ENCODE results near the gene LTBP1.

LTBP1 gene

DNA sequence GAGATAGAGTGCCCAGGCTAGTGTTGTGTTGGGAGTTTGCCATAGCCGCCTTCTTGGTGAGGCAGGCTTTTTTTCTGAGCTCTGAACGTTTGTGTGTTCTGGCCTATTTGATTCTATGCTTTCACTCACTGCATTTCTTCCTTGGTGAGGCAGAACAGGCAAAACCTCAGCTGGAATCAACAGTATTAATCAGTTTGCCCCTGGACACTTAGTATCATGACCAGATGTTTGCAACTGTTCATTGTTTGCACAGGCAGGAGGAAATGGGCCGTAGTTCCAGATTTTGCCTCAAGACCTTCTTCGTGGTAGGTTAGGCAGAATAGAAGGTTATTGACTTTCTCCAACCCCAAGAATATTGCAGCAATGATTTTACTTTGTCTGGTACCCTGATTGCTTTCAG lies 311.6 kb downstream of the LTBP1 start:
- no peak overlapping the region for H2AK5ac ChIP-seq (ENCODE audit: low read length, severe bottlenecking)
- no peak overlapping the region for H4K91ac ChIP-seq (ENCODE audit: low read length)
- no peak overlapping the region for H2BK5ac ChIP-seq (ENCODE audit: low read depth, low read length, poor library complexity, severe bottlenecking)
- no peaks in the 10 kb centered on the region for H3K9me3 ChIP-seq (ENCODE audit: control insufficient read depth, low read length)
- peaks cover 0 to 33% of the 10 kb centered on the region in 2 experiments for H3K36me3 ChIP-seq (ENCODE audit: control insufficient read depth in 1 of 2, insufficient read depth in 2 of 2, low read depth in 1 of 2, low read length in 2 of 2)
- no peak overlapping the region for H3K4me2 ChIP-seq (ENCODE audit: low read length, poor library complexity, severe bottlenecking)
- H2BK15ac ChIP-seq (ENCODE audit: low read depth, poor library complexity, severe bottlenecking), result no peak overlapping the region
- H3K4me3 ChIP-seq (ENCODE audit: insufficient read depth in 1 of 2, low read depth in 1 of 2, low read length in 2 of 2), result no peak overlapping the region
- no peak overlapping the region for H2BK12ac ChIP-seq (ENCODE audit: low read length in 2 of 2)
- H3K27me3 ChIP-seq (ENCODE audit: control insufficient read depth in 1 of 2, insufficient read depth in 1 of 2, low read length in 2 of 2), result no peaks in the 10 kb centered on the region
- 83% methylated on average over 4 of the region's 4 CpGs for WGBS
- H3K27ac ChIP-seq (ENCODE audit: low read length, poor library complexity, severe bottlenecking), result no peak overlapping the region
- no peak overlapping the region for H3K4ac ChIP-seq (ENCODE audit: low read depth in 1 of 2, low read length in 2 of 2)
- DNase-seq, result no peak
- H3K4me1 ChIP-seq (ENCODE audit: control insufficient read depth, insufficient read depth, low read depth, low read length), result no peaks in the 10 kb centered on the region
- H3K79me1 ChIP-seq (replicated peaks; ENCODE audit: low read length, poor library complexity, severe bottlenecking), result no peaks in the 10 kb centered on the region
- H2BK120ac ChIP-seq (ENCODE audit: low read depth, low read length), result no peak overlapping the region
- no peak overlapping the region for H3K23ac ChIP-seq (ENCODE audit: low read length in 2 of 2)
- no peak overlapping the region for H4K8ac ChIP-seq (ENCODE audit: low read length)
- no peak overlapping the region for H3K14ac ChIP-seq (ENCODE audit: low read length in 2 of 2)
- H3K18ac ChIP-seq (ENCODE audit: low read depth in 1 of 2, low read length in 2 of 2), result no peak overlapping the region
- no peak overlapping the region for H3K9ac ChIP-seq (ENCODE audit: low read length)
- no peak overlapping the region for H2AFZ ChIP-seq (ENCODE audit: low read depth, low read length)

DNA sequence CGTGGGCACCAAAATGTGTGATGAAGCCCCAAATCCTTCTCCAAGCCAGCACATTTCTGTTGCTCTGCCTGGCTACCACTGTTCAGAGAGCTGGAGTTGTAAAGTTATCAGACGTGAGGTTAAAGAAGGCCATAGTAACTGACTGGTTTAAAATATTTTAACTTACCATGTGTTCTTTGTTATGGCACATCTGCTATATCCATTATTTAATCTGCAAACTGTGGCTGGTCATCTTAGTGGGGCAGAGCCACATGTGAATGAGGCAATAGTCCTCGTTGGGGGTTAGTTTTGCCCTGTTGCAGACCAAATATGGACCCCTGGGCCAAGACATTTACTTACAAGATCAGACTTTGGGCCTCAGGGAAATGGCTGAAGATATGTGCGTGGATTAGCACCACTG lies 315.3 kb downstream of the LTBP1 start:
- Histone ChIP-seq H3K36me3 (ENCODE audit: control insufficient read depth in 1 of 2, insufficient read depth in 2 of 2, low read depth in 1 of 2, low read length in 2 of 2) (peaks cover 0 to 43% of the 10 kb centered on the region in 2 experiments), H3K9ac (ENCODE audit: low read length) (no peak overlapping the region), H3K79me1 (replicated peaks; ENCODE audit: low read length, poor library complexity, severe bottlenecking) (no peaks in the 10 kb centered on the region), H2AK5ac (ENCODE audit: low read length, severe bottlenecking) (no peak overlapping the region), H3K4me1 (ENCODE audit: control insufficient read depth, insufficient read depth, low read depth, low read length) (peaks cover 2% of the 10 kb centered on the region), H4K8ac (ENCODE audit: low read length) (no peak overlapping the region), H3K4ac (ENCODE audit: low read depth in 1 of 2, low read length in 2 of 2) (no peak overlapping the region), H2BK15ac (ENCODE audit: low read depth, poor library complexity, severe bottlenecking) (no peak overlapping the region), H3K27me3 (ENCODE audit: control insufficient read depth in 1 of 2, insufficient read depth in 1 of 2, low read length in 2 of 2) (no peaks in the 10 kb centered on the region), H3K4me2 (ENCODE audit: low read length, poor library complexity, severe bottlenecking) (no peak overlapping the region), H3K14ac (ENCODE audit: low read length in 2 of 2) (no peak overlapping the region), H3K4me3 (ENCODE audit: insufficient read depth in 1 of 2, low read depth in 1 of 2, low read length in 2 of 2) (no peak overlapping the region), H2BK120ac (ENCODE audit: low read depth, low read length) (no peak overlapping the region), H2BK5ac (ENCODE audit: low read depth, low read length, poor library complexity, severe bottlenecking) (no peak overlapping the region), H2AFZ (ENCODE audit: low read depth, low read length) (no peak overlapping the region), H4K91ac (ENCODE audit: low read length) (no peak overlapping the region), H3K23ac (ENCODE audit: low read length in 2 of 2) (no peak overlapping the region), H3K9me3 (ENCODE audit: control insufficient read depth, low read length) (peaks cover 7% of the 10 kb centered on the region), H3K27ac (ENCODE audit: low read length, poor library complexity, severe bottlenecking) (no peak overlapping the region), H2BK12ac (ENCODE audit: low read length in 2 of 2) (no peak overlapping the region), H3K18ac (ENCODE audit: low read depth in 1 of 2, low read length in 2 of 2) (peak overlapping the region in 1 of 2 experiments; percentile 50)
- DNase-seq, result no peak
- WGBS, result 95% methylated on average over 2 of the region's 4 CpGs

DNA sequence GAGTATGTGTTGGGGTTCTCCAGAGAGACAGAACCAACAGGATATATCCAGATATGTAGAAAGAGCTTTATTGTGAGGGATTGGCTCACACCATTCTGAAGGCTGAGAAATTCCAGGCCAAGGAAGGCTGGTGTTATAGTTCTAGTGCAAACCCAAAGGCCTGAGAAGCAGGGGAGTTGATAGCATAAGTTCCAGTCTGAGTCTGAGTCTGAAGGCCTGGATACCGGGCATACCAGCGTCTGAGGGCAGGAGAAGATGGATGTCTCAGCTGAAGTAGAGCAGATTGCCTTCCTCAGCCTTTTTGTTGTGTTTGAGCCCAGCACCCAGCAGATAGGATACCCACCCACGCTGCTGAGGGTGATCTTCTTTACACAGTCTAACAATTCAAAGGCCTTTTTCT lies 318.0 kb downstream of the LTBP1 start:
- Histone ChIP-seq H3K4me2 (ENCODE audit: low read length, poor library complexity, severe bottlenecking) (no peak overlapping the region), H2BK12ac (ENCODE audit: low read length in 2 of 2) (peak overlapping the region in 1 of 2 experiments; percentile 9), H3K4me3 (ENCODE audit: insufficient read depth in 1 of 2, low read depth in 1 of 2, low read length in 2 of 2) (no peak overlapping the region), H3K36me3 (ENCODE audit: control insufficient read depth in 1 of 2, insufficient read depth in 2 of 2, low read depth in 1 of 2, low read length in 2 of 2) (peaks cover 0 to 29% of the 10 kb centered on the region in 2 experiments), H2BK120ac (ENCODE audit: low read depth, low read length) (no peak overlapping the region), H3K9me3 (ENCODE audit: control insufficient read depth, low read length) (peaks cover 7% of the 10 kb centered on the region), H4K91ac (ENCODE audit: low read length) (no peak overlapping the region), H3K27ac (ENCODE audit: low read length, poor library complexity, severe bottlenecking) (no peak overlapping the region), H2BK15ac (ENCODE audit: low read depth, poor library complexity, severe bottlenecking) (no peak overlapping the region), H3K14ac (ENCODE audit: low read length in 2 of 2) (no peak overlapping the region), H3K9ac (ENCODE audit: low read length) (no peak overlapping the region), H2BK5ac (ENCODE audit: low read depth, low read length, poor library complexity, severe bottlenecking) (no peak overlapping the region), H4K8ac (ENCODE audit: low read length) (no peak overlapping the region), H3K4me1 (ENCODE audit: control insufficient read depth, insufficient read depth, low read depth, low read length) (peaks cover 3% of the 10 kb centered on the region), H2AFZ (ENCODE audit: low read depth, low read length) (no peak overlapping the region), H3K79me1 (replicated peaks; ENCODE audit: low read length, poor library complexity, severe bottlenecking) (no peaks in the 10 kb centered on the region), H3K27me3 (ENCODE audit: control insufficient read depth in 1 of 2, insufficient read depth in 1 of 2, low read length in 2 of 2) (no peaks in the 10 kb centered on the region), H3K4ac (ENCODE audit: low read depth in 1 of 2, low read length in 2 of 2) (no peak overlapping the region), H2AK5ac (ENCODE audit: low read length, severe bottlenecking) (no peak overlapping the region), H3K23ac (ENCODE audit: low read length in 2 of 2) (no peak overlapping the region), H3K18ac (ENCODE audit: low read depth in 1 of 2, low read length in 2 of 2) (no peak overlapping the region)
- no peak for DNase-seq
- WGBS, result 72% methylated on average over 3 of the region's 3 CpGs

DNA sequence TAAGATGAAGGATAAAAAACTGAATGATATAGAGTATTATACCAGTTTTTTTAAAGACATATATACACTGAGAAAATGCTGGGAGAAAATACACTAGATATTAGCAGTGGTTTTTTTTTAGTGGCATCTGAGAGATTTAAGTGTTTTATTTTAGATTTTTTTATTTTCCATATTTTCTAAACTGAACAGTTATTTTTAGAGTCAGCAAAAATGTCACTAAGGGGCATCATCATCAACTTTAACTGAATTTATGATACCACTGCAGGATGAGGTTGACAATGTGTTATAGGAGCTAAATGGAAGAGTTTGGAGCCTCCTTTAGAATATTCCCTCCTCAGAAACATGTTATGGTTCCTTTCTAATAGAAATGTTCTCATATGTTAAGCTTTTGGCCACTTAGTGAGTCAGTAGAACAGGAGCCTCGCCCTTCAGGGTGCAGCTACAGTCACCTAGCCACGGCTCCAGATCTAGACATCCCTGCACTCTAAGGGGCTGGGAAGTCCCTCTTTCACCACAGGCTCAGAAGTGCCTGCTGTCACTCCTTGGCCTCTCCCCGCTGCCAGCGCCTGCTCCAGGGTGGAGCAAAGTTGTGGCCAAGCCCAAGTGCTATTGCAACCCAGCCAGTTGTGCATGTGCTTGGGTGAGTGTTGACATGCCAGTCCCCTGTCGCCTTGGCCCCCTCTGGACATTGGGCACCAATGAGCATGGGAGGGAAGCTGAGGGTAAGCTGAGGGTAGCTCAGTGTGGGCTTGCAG lies 319.0 kb downstream of the LTBP1 start:
- Histone ChIP-seq H2BK5ac (ENCODE audit: low read depth, low read length, poor library complexity, severe bottlenecking) (no peak overlapping the region), H3K14ac (ENCODE audit: low read length in 2 of 2) (peak overlapping the region in 1 of 2 experiments; percentile 61), H3K4me1 (ENCODE audit: control insufficient read depth, insufficient read depth, low read depth, low read length) (peaks cover 3% of the 10 kb centered on the region), H4K91ac (ENCODE audit: low read length) (peak overlapping the region; percentile 1), H3K79me1 (replicated peaks; ENCODE audit: low read length, poor library complexity, severe bottlenecking) (no peaks in the 10 kb centered on the region), H2BK15ac (ENCODE audit: low read depth, poor library complexity, severe bottlenecking) (no peak overlapping the region), H3K9me3 (ENCODE audit: control insufficient read depth, low read length) (peaks cover 7% of the 10 kb centered on the region), H3K18ac (ENCODE audit: low read depth in 1 of 2, low read length in 2 of 2) (peak overlapping the region in 1 of 2 experiments; percentile 16), H2AK5ac (ENCODE audit: low read length, severe bottlenecking) (no peak overlapping the region), H3K27ac (ENCODE audit: low read length, poor library complexity, severe bottlenecking) (no peak overlapping the region), H4K8ac (ENCODE audit: low read length) (no peak overlapping the region), H3K9ac (ENCODE audit: low read length) (no peak overlapping the region), H3K27me3 (ENCODE audit: control insufficient read depth in 1 of 2, insufficient read depth in 1 of 2, low read length in 2 of 2) (no peaks in the 10 kb centered on the region), H3K4me2 (ENCODE audit: low read length, poor library complexity, severe bottlenecking) (no peak overlapping the region), H2BK12ac (ENCODE audit: low read length in 2 of 2) (peak overlapping the region; percentile 28 to 45), H3K4me3 (ENCODE audit: insufficient read depth in 1 of 2, low read depth in 1 of 2, low read length in 2 of 2) (no peak overlapping the region), H3K23ac (ENCODE audit: low read length in 2 of 2) (no peak overlapping the region), H2AFZ (ENCODE audit: low read depth, low read length) (no peak overlapping the region), H3K36me3 (ENCODE audit: control insufficient read depth in 1 of 2, insufficient read depth in 2 of 2, low read depth in 1 of 2, low read length in 2 of 2) (peaks cover 0 to 29% of the 10 kb centered on the region in 2 experiments), H3K4ac (ENCODE audit: low read depth in 1 of 2, low read length in 2 of 2) (peak overlapping the region in 1 of 2 experiments; percentile 67), H2BK120ac (ENCODE audit: low read depth, low read length) (no peak overlapping the region)
- DNase-seq, result peak; percentile 46
- WGBS, result 91% methylated on average over 5 of the region's 5 CpGs
